ENCODE measurements around the gene FXYD2. TPM values are rescaled to one million over a fixed set of nuclear protein-coding genes. Genes with fewer than 3 reads are reported as not detected.

The FXYD2 gene
- total RNA-seq, 1 donor from 2014 or later = 5.0 TPM

- Histone ChIP-seq H3K27me3 (ENCODE audit: control insufficient read depth, insufficient read depth, low read length) (peaks cover 10% of the 10 kb centered on the region), H3K36me3 (ENCODE audit: control insufficient read depth, insufficient read depth, low read length) (no peaks in the 10 kb centered on the region), H3K4me3 (ENCODE audit: low read depth, low read length) (no peak overlapping the region)
- DNase-seq (ENCODE audit: low read depth) = no peak
- no peak for TF ChIP-seq CTCF (IDR thresholded peaks at IDR 0.05; ENCODE audit: insufficient read depth, low read length, poor library complexity, severe bottlenecking)
These were observed 53.3 kb downstream of the FXYD2 start for GRCh38 chr11:117771197-117771596.

- Histone ChIP-seq H3K36me3 (ENCODE audit: control insufficient read depth, insufficient read depth, low read length) (no peaks in the 10 kb centered on the region), H3K4me3 (ENCODE audit: low read depth, low read length) (no peak overlapping the region), H3K27me3 (ENCODE audit: control insufficient read depth, insufficient read depth, low read length) (peaks cover 14% of the 10 kb centered on the region)
- no peak for TF ChIP-seq CTCF (IDR thresholded peaks at IDR 0.05; ENCODE audit: insufficient read depth, low read length, poor library complexity, severe bottlenecking)
- DNase-seq (ENCODE audit: low read depth) = no peak
These were observed 54.5 kb downstream of the FXYD2 start for GRCh38 chr11:117770061-117770460.

Other genes with a start within 250 kb of the FXYD2 start
- 0.21 and 3.1 TPM in 2 replicates for gene DSCAML1, start 27.5 kb downstream of the FXYD2 start, total RNA-seq
- 45.8 and 83.4 TPM in 2 replicates for gene FXYD6, start 51.9 kb upstream of the FXYD2 start, total RNA-seq
- 1.6 TPM in 1 of 2 replicates, not detected in the other for gene TMPRSS13, start 104.7 kb upstream of the FXYD2 start, total RNA-seq
- 0.25 and 0.55 TPM in 2 replicates for gene IL10RA, start 161.7 kb upstream of the FXYD2 start, total RNA-seq